Thyroid gland (tissue), 4 donors: Measurements from ENCODE around the gene MBNL3. TPM values are rescaled to one million over a fixed set of nuclear protein-coding genes. Genes with fewer than 3 reads are reported as not detected.

Experiments
- DNase-seq, 2 donors: peaks; one replicate each; pipeline ENCODE4 v3.0.0-alpha.2; 2019
- H3K27ac ChIP-seq, 3 donors: fragments of 200-600 bp; sonication (generic); 1 replicate in 2 of 3; 2 replicates in 1 of 3; pipeline ENCODE4 v1.5.1; 2016 to 2019; ENCODE audit warnings: mild to moderate bottlenecking in 1 of 3, moderate library complexity in 1 of 3
- H3K27me3 ChIP-seq: fragments of 200-600 bp; sonication (generic); one replicate; pipeline ENCODE4 v1.5.1; 2019
- H3K36me3 ChIP-seq, 2 donors: fragments of 200-600 bp; sonication (generic); one replicate each; pipeline ENCODE4 v1.5.1; 2016 to 2019
- H3K4me1 ChIP-seq, 2 donors: fragments of 200-600 bp; sonication (generic); one replicate each; pipeline ENCODE4 v1.5.1; 2017 to 2019
- H3K4me3 ChIP-seq, 3 donors: fragments of 200-600 bp; sonication (generic); replicated peaks in 1 of 3; 1 replicate in 2 of 3; 2 replicates in 1 of 3; pipeline ENCODE4 v1.5.1; 2016; ENCODE audit warnings: mild to moderate bottlenecking in 1 of 3
- H3K9me3 ChIP-seq: fragments of 200-600 bp; sonication (generic); one replicate; pipeline ENCODE4 v1.5.1; 2017
- POLR2A ChIP-seq, 2 donors: fragments of 450-650 bp; IDR thresholded peaks; one replicate each; pipeline ENCODE4 v1.6.1; 2017; ENCODE audit warnings: antibody characterized with exemption in 2 of 2, mild to moderate bottlenecking in 2 of 2, moderate library complexity in 1 of 2
- WGBS, 2 donors: methylation state at CpG; one replicate each; pipeline ENCODE4 v1.1.5; 2017; 5-methylcytosine and 5-hydroxymethylcytosine counted together
- intact Hi-C: fragments of 100-400 bp; cut with DNase I; formaldehyde crosslinking; loops from one replicate; pipeline ENCODE4 v1.15.1; 2023
- total RNA-seq, 4 donors: library from RNA; depleted of rRNA; stranded (reverse); fragments of >200 nt; gene quantifications; one replicate each; pipeline ENCODE4 v1.2.3, GENCODE V29; 2016
- TF ChIP-seq, protein P1 (sequence below), 6 experiments: fragments of 200-600 bp in 3 of 6; fragments of 450-650 bp in 3 of 6; sonication (generic) in 3 of 6; IDR thresholded peaks; one replicate each; pipeline ENCODE4 v1.5.1; 2016 to 2019; ENCODE audit warnings: antibody characterized with exemption in 6 of 6, mild to moderate bottlenecking in 2 of 6, inconsistent platforms in 1 of 6, moderate library complexity in 1 of 6

MBNL3 gene
- total RNA-seq, 4 donors from 2014 or later, result 11.7 to 29.6 (median 19.5) TPM

DNA sequence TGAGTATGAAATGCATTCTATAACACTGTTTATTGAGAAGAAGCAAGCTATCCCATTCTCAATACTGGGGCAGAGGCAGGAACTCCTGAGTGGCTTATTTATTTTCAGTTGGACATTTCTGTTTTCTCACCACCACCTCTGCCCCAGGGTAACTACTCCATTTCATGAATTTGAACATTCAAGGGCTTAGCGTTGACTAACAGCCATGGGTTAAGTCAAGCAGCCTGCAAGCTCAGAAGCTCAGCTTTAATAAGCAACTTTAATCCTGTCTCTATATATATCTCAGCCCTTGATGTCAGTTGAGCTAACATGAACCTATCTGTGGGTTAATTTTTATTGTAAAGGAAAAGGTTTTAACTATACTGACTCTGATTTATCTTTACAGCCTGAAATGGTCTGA, 93.8 kb downstream of the MBNL3 start:
- no peak for DNase-seq
- Histone ChIP-seq H3K9me3 (no peaks in the 10 kb centered on the region), H3K27ac (no peak overlapping the region), H3K4me3 (no peak overlapping the region), H3K36me3 (no peaks in the 10 kb centered on the region), H3K27me3 (no peaks in the 10 kb centered on the region), H3K4me1 (no peaks in the 10 kb centered on the region)
- intact Hi-C loops, result no loop called here
- no peak for TF ChIP-seq POLR2A (IDR thresholded peaks at IDR 0.05)
- 31 to 60% methylated on average over 1 of the region's 1 CpG for WGBS, 2 donors

DNA sequence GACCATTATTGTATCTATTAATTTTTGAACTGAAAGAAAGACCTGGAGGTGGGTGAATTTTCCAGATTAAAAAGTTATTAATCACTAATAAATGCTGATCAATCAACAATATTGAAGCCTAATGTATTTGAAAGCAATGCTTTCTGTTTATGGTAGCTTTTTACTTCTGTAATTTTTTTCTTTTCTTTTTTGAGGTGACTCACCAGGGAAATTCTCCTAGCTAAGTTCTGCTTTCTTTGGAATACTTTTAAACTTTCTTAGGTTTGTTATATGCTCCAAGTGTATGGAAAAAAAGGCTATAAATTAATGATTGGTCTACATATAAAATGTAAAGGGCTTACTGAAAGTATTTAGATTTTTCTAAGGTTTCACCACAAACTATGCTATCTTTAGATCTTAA, 94.2 kb downstream of the MBNL3 start:
- Histone ChIP-seq H3K4me1 (no peaks in the 10 kb centered on the region), H3K27ac (no peak overlapping the region), H3K27me3 (no peaks in the 10 kb centered on the region), H3K36me3 (no peaks in the 10 kb centered on the region), H3K4me3 (no peak overlapping the region), H3K9me3 (no peaks in the 10 kb centered on the region)
- no peak for DNase-seq
- no peak for TF ChIP-seq POLR2A (IDR thresholded peaks at IDR 0.05)
- TF ChIP-seq, protein P1, sequence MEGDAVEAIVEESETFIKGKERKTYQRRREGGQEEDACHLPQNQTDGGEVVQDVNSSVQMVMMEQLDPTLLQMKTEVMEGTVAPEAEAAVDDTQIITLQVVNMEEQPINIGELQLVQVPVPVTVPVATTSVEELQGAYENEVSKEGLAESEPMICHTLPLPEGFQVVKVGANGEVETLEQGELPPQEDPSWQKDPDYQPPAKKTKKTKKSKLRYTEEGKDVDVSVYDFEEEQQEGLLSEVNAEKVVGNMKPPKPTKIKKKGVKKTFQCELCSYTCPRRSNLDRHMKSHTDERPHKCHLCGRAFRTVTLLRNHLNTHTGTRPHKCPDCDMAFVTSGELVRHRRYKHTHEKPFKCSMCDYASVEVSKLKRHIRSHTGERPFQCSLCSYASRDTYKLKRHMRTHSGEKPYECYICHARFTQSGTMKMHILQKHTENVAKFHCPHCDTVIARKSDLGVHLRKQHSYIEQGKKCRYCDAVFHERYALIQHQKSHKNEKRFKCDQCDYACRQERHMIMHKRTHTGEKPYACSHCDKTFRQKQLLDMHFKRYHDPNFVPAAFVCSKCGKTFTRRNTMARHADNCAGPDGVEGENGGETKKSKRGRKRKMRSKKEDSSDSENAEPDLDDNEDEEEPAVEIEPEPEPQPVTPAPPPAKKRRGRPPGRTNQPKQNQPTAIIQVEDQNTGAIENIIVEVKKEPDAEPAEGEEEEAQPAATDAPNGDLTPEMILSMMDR (IDR thresholded peaks at IDR 0.05), result no peak
- intact Hi-C loops, result no loop called here

DNA sequence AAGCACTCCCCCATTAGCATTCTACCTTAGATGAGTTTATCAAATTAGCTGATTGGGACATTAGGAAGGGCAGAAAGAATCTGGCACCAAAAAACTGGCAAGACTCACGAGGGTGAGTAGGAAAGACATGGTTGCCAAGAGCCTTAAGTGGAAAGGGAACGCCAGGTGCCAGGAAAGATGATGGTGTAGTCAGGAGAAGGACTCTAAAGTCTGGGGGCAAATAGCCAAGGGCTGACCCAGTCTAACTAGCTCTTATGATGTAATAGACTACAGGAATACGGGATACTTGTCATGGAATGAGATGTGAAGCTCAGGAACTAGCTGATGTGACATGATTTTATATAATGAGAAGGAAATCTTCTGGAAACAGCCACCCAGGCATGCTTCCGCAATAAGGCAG, 94.8 kb downstream of the MBNL3 start:
- WGBS, 2 donors, result 53 to 66% methylated on average over 4 of the region's 4 CpGs
- intact Hi-C loops, result no loop called here

DNA sequence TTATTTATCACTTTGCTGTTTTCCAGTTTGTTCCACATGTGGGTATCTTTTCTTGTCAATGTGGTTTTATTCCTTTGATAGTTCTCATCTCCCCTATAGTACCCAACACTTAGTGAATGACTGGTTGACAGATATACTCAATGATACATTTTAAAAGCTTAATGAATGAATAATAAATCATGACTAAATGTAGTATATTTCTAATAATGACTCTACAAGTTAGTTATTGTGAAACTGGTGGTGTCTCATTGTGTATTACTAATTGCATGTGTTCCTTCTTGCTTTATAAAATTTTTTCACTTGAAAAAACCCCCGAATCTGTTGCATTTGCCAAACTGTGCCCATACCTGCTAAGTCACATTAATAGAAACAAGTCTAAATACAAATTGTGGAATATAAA, 95.4 kb downstream of the MBNL3 start:
- intact Hi-C loops, result no loop called here
- H3K27ac ChIP-seq, result no peak overlapping the region
- H3K36me3 ChIP-seq, result no peaks in the 10 kb centered on the region
- DNase-seq, result no peak
- no peak overlapping the region for H3K4me3 ChIP-seq
- WGBS, 2 donors, result 96 to 100% methylated on average over 1 of the region's 1 CpG
- TF ChIP-seq POLR2A (IDR thresholded peaks at IDR 0.05), result no peak
- TF ChIP-seq, protein P1 (IDR thresholded peaks at IDR 0.05), result no peak
- H3K27me3 ChIP-seq, result no peaks in the 10 kb centered on the region
- H3K4me1 ChIP-seq, result no peaks in the 10 kb centered on the region
- no peaks in the 10 kb centered on the region for H3K9me3 ChIP-seq

More for the DNA sequence above, 94.8 kb downstream of the MBNL3 start:
- no peak overlapping the region for H3K4me3 ChIP-seq
- H3K4me1 ChIP-seq, result no peaks in the 10 kb centered on the region
- no peak overlapping the region for H3K27ac ChIP-seq
- peak; percentile 32 to 38 for DNase-seq
- no peaks in the 10 kb centered on the region for H3K9me3 ChIP-seq
- H3K36me3 ChIP-seq, result no peaks in the 10 kb centered on the region
- H3K27me3 ChIP-seq, result no peaks in the 10 kb centered on the region
- TF ChIP-seq, protein P1 (IDR thresholded peaks at IDR 0.05), result no peak
- no peak for TF ChIP-seq POLR2A (IDR thresholded peaks at IDR 0.05)

DNA sequence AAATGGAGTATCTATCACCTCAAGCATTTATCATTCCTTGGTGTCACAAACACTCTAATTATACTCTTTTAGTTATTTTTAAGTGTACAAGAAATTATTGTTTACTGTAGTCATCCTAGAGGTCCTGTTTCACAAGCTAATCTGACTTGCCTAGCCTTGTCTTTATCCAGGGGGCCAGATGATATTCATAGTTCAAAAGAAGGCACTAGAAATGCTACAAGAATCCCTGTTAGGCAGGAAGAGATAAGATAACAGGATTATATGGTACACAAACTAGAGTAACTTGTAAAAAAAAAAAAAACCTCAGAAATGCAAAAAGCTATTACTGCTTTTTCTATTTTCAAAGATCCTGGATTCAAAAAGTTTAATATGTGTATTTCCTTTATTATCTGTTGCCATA, 95.8 kb downstream of the MBNL3 start:
- intact Hi-C loops, result no loop called here
- Histone ChIP-seq H3K4me1 (no peaks in the 10 kb centered on the region), H3K36me3 (no peaks in the 10 kb centered on the region), H3K27ac (no peak overlapping the region), H3K27me3 (no peaks in the 10 kb centered on the region), H3K4me3 (no peak overlapping the region), H3K9me3 (no peaks in the 10 kb centered on the region)
- TF ChIP-seq POLR2A (IDR thresholded peaks at IDR 0.05), result no peak
- TF ChIP-seq, protein P1 (IDR thresholded peaks at IDR 0.05), result no peak
- no peak for DNase-seq

DNA sequence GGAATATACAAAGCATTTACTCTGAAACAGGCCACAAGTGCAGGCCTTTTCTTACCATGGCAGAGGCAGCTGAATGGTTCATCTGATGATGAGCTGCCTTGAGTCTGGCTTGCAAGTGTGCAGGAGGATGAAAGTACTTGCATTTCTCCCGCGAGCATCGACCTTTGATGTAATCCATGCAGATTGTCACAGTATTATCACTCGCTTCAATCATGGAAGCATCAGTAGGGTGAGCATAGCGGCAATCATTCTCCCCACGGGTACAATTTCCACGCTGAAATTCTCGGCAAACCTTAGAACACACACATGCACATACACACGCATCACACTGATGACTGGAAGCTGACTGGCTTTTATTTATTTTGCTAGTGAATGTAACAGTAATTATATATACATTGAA, 98.0 kb downstream of the MBNL3 start:
- Histone ChIP-seq H3K9me3 (no peaks in the 10 kb centered on the region), H3K36me3 (no peaks in the 10 kb centered on the region), H3K27ac (no peak overlapping the region), H3K4me1 (no peaks in the 10 kb centered on the region), H3K4me3 (no peak overlapping the region), H3K27me3 (no peaks in the 10 kb centered on the region)
- intact Hi-C loops, result no loop called here
- no peak for DNase-seq
- 94 to 98% methylated on average over 5 to 9 of the region's 9 CpGs for WGBS, 2 donors
- TF ChIP-seq, protein P1 (IDR thresholded peaks at IDR 0.05), result no peak
- TF ChIP-seq POLR2A (IDR thresholded peaks at IDR 0.05), result no peak
